Activated T-cell treated with anti-CD3 and anti-CD28 coated beads for 4 hours (primary cell): Measurements from ENCODE around the gene ING4.

Experiments used
- DNase-seq: peaks from one replicate; pipeline ENCODE4 v3.0.0-alpha.2; 2020

ING4 gene

GRCh38 chr12:6605421-6606330, 57.2 kb downstream of the ING4 start:
- no peak for DNase-seq

- DNase-seq: no peak
These were observed 58.5 kb downstream of the ING4 start for GRCh38 chr12:6604259-6605029.

- no peak for DNase-seq
These were observed 59.8 kb downstream of the ING4 start for GRCh38 chr12:6603095-6603567.

GRCh38 chr12:6602526-6602925, 60.4 kb downstream of the ING4 start:
- DNase-seq: no peak
